HK-2 (cell line): ENCODE data around the gene RTCB.
"Not testable (repeated sequence)": the region's sequence is repeated elsewhere in the genome, so short reads cannot be mapped to it uniquely, and the experiment has no call there.

Experiments
- DNase-seq: peaks from one replicate; pipeline ENCODE4 v3.0.0-alpha.2; 2018; ENCODE audit not compliant: unreplicated experiment

RTCB gene

DNA sequence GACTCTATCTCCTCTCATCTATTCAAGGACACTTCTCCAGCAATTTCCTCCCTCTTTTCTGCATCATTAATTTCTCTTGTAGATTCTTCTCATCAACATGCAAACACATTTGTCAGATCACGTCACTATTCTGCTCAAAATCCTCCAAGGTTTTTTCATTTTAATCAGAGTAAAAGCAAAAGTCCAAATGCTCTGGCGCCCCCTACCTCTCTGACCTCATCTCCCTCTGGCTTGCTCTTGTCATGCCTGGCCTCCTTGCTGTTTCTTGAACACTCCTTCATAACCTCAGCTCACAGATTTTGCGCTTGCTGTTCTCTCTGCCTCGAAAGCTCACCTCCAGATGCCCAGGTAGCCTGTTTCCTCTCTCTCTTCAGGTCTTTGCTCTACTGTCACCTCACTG is 22.4 kb downstream of the RTCB start:
- no peak for DNase-seq

GRCh38 chr22:32385681-32386080 is 26.4 kb downstream of the RTCB start:
- no peak for DNase-seq

- no peak for DNase-seq
Observed at GRCh38 chr22:32380991-32381390, 31.1 kb downstream of the RTCB start.

- peak; percentile 41 for DNase-seq
Observed at GRCh38 chr22:32378707-32379272, 33.3 kb downstream of the RTCB start.

DNA sequence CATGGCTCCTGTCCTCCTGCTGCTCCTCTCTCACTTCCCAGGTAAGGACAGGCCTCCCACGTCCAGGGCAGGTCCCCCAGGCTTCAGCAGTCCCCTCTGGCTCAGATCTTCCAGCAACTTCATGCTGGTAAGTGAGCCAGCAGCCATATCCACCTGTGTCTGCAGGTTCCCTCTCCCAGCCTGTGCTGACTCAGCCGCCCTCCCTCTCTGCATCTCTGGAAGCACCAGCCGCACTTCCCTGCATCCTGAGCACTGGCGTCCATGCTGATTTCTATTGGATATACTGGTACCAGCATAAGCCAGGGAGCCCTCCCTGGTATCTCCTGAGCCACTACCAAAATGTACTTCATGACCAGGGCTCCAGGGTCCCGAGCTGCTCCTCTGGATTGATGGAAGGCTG is 35.4 kb downstream of the RTCB start:
- no peak for DNase-seq

GRCh38 chr22:32375678-32376450 is 36.2 kb downstream of the RTCB start:
- no peak for DNase-seq

DNA sequence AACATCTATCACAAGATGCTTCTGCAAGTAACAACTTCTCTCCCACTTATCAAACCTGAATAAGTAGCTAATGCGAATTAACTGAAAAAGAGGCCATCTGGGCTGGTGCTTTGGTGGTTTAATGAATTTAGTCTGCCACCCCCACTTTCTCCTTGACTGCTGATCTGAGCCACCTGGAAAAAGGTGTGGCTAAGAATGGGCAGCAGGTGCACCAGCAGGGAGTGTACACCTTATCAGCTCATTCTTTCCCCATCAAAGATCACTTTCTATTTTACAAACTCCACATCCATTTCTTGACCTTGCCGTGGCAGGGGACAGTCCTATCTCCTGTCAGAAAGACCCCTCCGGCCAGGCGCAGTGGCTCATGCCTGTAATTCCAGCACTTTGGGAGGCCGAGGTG is 47.8 kb downstream of the RTCB start:
- DNase-seq: no peak

DNA sequence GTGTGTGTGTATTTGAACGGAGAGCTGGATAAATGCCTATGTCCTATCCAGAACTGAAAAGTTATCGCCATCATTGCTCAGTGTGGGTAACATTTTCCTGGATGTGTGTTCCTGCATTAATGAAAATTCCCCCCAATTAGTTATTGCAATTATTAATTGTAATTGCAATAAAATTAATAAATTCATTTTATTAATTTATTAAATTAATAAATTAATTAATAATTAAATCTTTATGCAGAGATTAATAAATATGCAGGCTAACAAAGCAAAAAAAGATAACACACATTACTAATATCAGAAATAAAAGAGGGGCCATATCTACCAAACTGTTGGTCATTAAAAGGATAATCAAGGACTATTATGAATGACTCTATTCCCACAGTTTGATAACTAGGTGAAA is 50.8 kb downstream of the RTCB start:
- DNase-seq: no peak

DNA sequence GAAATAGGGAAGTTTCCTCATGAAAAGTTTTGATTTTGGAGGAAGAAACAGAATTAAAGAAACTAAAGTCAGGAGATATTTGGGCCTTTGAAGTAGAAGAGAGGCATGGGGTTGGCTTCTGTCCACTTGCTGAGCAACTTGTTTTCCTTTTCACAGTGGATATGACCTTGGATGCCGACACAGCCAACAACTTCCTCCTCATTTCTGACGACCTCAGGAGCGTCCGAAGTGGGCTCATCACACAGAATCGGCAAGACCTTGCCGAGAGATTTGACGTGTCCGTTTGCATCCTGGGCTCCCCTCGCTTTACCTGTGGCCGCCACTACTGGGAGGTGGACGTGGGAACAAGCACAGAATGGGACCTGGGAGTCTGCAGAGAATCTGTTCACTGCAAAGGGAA is 52.0 kb downstream of the RTCB start:
- DNase-seq: not testable (repeated sequence)

DNA sequence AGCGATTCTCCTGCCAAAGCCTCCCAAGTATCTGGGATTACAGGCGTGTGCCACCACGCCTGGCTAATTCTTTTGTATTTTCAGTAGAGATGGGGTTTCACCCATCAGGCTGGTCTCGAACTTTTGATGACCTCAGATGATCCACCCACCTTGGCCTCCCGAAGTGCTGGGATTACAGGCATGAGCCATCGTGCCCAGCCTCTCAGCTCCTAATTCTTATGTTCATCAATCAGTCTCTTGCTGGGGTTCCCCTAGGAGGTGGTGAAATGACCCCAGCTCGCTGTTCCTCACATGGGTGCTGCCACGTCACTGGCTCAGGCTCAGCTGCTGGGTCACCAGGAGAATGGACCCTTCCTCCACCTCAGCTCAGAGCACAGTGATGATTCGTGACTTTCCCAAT is 54.5 kb downstream of the RTCB start, which contains the start of gene RFPL3:
Gene RFPL3 (plus strand): TSS at position 301 of the 400 bp plus-strand sequence. CDS start 205 bp downstream, outside the sequence.
- DNase-seq: not testable (repeated sequence)

- no peak for DNase-seq
Observed at GRCh38 chr22:32355760-32356159, 56.3 kb downstream of the RTCB start.

- no peak for DNase-seq
Observed at GRCh38 chr22:32354360-32355351, 57.4 kb downstream of the RTCB start.

- no peak for DNase-seq
Observed at GRCh38 chr22:32353840-32354239, 58.2 kb downstream of the RTCB start.

DNA sequence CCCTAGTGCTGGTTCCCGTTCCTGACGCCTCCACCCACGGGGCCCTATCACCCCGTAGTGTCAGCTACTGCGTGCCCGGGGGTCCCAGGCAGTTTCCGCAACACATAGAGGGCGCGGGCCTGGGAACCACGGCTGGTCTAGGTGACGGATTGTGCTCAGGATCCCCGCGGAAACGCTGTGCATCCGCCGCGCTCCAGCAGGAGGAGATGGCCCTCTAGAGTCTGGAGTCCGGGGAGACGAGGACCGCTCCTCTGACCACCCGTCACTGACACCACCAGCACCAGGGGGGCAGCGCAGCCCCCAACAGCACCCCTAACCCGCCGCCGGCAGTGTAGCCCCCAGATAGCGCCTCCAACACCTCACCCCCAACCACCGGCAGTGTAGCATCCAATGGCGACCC is 58.8 kb downstream of the RTCB start:
- no peak for DNase-seq

DNA sequence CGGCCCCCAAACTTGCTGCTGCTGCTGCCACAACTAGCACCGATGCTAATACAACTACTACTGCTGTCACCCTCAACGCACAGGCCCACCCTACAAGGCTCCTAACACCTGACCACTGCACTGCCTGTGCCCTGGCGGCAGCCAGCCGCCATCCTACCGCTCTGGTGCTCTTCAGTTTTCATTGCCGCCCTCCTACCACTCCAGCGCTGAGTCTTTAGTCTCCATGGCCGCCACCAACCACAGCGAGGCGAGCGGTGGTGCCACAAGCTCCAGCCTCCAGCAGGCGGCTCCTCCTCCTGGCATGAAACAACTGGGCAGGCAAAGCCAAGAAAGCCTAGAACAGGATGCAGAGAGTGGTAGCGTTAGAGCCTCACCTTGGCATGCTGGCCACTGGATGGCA is 59.4 kb downstream of the RTCB start:
- DNase-seq: no peak

- not testable (repeated sequence) for DNase-seq
Observed at GRCh38 chr22:32351875-32352274, 60.2 kb downstream of the RTCB start.

- DNase-seq: no peak
Observed at GRCh38 chr22:32348031-32348611, 63.9 kb downstream of the RTCB start.

DNA sequence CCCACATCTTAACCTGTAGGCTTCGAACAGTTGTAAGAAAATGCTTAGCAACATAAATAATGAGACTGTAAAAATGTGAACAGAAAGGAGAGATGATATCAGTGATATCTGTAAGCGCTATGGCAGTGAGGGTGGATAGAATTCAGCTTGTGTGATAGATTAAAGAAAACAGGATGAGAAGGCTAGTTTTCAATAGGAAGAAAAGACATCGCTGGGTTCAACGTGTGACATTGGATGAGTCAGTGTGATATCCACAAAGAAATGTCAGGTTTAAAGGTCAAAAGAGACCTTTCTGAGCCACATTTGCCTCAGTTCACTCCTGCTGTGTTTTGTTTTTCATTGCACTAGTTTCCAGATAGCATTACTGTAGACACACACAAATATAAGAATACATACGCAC is 68.1 kb downstream of the RTCB start:
- no peak for DNase-seq

- DNase-seq: no peak
Observed at GRCh38 chr22:32342977-32343376, 69.1 kb downstream of the RTCB start.

DNA sequence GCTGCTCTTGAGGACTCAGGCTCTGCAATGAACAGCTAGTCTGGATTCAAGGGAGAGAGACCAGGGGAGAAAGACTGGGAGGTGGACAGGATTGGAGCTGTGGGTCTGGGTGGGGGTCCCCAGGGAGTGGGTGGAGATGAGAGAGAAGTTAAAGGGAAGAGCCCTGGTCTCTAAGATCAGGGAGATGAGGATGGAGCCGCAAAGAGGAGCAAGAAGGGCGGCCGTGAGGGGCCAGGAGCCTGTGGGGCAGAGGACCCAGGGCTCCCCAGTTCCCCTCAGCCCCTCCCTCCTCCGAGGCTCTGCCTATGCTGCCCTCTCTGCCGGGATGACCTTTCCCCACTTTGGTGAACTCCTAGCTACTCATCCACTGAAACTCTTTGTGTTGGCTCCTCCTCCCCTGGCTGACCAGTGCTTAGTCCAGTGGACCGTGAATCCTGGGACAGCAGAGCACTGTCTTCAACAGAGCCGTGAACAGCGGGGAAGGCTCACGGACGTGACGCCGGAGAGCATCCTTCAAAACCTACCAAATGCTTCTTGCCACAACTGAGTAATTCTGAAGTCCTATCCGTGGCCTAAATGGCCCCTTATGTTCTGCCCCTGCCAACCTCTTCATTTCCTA is 70.8 kb downstream of the RTCB start:
- peak; percentile 60 for DNase-seq

DNA sequence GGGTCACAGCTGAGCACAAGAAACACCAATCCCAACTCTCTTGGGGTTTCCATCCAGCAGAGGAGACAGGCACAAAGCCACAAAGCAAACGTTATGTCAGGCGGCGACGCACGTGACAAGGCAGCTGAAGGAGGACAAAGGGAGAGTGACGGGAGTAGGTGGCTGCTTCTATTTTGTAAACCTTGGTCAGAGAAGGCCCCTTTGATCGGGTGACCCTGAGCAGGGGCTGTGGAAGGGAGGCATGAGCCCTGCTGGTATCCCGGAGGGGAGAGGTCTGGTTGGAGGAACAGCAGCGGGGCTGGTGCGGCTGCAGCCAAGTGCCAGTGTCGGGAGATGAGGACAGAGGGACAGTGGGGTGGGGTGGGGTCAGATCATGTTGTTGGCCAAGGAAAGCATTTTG is 71.6 kb downstream of the RTCB start:
- DNase-seq: no peak
